Fibroblast of skin of left quadriceps (primary cell): Measurements from ENCODE around the gene FGF19.

Experiments used
- DNase-seq, 2 experiments: peaks; one replicate each; pipeline ENCODE4 v3.0.0-alpha.2; 2013; ENCODE audit warnings: low read depth in 2 of 2

FGF19 gene

GRCh38 chr11:69718147-69718546 lies 14.3 kb upstream of the FGF19 start:
- no peak for DNase-seq

GRCh38 chr11:69716891-69717747 lies 13.3 kb upstream of the FGF19 start:
- no peak for DNase-seq

GRCh38 chr11:69716099-69716498 lies 12.3 kb upstream of the FGF19 start:
- no peak for DNase-seq

- DNase-seq = no peak
These were observed 11.6 kb upstream of the FGF19 start for GRCh38 chr11:69715446-69715845.

- no peak for DNase-seq
These were observed 8.3 kb upstream of the FGF19 start for GRCh38 chr11:69711822-69712801.

- DNase-seq = no peak
These were observed 5.0 kb upstream of the FGF19 start for GRCh38 chr11:69708736-69709401.

GRCh38 chr11:69707176-69707575 lies 3.4 kb upstream of the FGF19 start:
- no peak for DNase-seq

- DNase-seq = no peak
These were observed 2.3 kb upstream of the FGF19 start for GRCh38 chr11:69705901-69706787.

- DNase-seq = no peak
These were observed 1.6 kb upstream of the FGF19 start for GRCh38 chr11:69705351-69705811.

GRCh38 chr11:69704508-69705253 lies 859 bp upstream of the FGF19 start:
- no peak for DNase-seq

- DNase-seq = no peak
These were observed 412 bp downstream of the FGF19 start for GRCh38 chr11:69703453-69703767.

- DNase-seq = no peak
These were observed 911 bp downstream of the FGF19 start for GRCh38 chr11:69702769-69703452.

GRCh38 chr11:69702239-69702691 lies 1.6 kb downstream of the FGF19 start:
- no peak for DNase-seq

GRCh38 chr11:69700278-69701140 lies 3.3 kb downstream of the FGF19 start:
- no peak for DNase-seq

GRCh38 chr11:69699213-69699612 lies 4.6 kb downstream of the FGF19 start:
- DNase-seq = no peak

GRCh38 chr11:69698362-69698761 lies 5.5 kb downstream of the FGF19 start:
- DNase-seq = no peak

- DNase-seq = no peak
These were observed 6.0 kb downstream of the FGF19 start for GRCh38 chr11:69697861-69698260.

- DNase-seq = no peak
These were observed 6.4 kb downstream of the FGF19 start for GRCh38 chr11:69697469-69697843.
